ENCODE data around the gene ENG.
A peak's percentile ranks its signal among the peaks of the same experiment; 100 is the strongest.
"Not testable (repeated sequence)": the region's sequence is repeated elsewhere in the genome, so short reads cannot be mapped to it uniquely, and the experiment has no call there.

ENG gene

DNA sequence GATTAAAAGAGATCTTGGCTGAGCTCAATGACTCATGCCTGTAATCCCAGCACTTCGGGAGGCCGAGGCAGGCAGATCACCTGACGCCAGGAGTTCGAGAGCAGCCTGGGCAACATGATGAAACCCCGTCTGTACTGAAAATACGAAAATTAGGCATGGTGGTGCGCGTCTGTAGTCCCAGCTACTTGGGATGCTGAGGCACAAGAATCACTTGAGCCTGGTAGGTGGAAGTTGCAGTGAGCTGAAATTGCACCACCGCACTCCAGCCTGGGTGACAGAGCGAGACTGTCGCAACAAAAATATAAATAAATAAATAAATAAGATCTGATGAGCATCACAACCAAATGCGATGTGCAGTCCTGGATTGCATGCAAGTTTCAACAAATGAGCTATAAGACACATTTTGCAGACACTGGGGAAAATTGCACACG is 8.7 kb upstream of the ENG start:
- no peak for DNase-seq

DNA sequence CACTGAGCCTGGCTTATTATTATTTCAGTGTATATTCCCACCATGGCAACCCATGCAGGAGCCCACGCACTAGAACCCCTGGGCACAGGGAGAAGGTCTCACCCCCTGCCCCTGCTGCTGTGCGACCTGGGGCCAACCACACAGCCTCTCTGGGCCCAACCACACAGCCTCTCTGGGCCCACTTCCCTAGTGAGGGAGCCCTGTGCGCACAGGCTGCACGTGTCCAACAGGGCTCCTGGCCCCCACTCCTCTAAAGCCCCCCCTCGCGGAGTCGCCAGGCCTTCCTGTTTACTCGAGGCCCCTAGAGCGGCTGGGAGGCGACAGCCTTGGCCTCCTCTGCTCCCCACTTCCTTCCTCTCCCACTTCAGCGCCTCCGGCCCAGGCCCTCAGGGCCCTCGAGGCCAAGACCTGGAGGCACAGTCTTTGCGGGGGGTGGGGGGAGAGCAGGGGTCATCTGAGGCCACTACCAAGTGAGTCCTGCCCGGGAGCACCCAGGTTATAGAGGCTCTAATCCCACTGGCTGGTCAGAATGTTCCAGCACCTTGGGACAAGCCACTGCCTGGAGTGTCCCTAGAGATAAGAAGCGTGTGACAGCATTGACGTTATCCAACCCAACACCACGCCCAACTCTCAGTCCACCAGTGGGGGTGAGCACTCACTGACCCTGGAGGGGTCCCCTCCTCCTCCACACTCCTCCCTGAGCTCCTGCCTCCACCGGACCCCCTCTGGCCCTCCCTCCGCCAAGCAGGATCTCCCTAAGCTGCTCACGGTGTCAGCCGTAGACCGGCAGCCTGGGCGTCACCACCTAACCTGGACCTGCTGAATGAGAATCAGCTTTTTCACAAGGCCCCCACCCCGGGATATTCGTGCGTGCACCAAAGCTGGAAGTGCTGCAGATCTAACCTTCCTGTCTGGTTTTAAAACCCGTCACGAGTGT is 7.9 kb upstream of the ENG start:
- DNase-seq: peak; percentile 62

DNA sequence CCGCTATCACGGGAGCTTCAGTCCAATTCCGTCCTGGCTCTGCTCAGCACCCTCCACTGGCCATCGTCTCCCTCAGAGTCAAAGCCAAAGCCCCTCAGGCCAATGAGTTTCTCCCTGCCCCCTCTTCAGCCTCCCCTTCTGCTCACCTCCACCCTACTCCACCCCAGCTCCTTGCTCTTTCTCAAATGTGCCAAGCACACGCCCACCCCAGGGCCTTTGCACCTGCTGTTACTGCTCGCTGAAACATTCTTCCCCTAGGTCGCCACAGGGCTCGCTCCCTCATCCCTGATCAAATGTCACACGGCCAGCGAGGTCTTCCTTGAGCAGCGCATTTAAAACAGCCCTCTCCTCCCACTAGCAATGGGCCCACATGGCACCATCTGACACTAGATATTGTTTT is 6.3 kb upstream of the ENG start:
- no peak for DNase-seq

DNA sequence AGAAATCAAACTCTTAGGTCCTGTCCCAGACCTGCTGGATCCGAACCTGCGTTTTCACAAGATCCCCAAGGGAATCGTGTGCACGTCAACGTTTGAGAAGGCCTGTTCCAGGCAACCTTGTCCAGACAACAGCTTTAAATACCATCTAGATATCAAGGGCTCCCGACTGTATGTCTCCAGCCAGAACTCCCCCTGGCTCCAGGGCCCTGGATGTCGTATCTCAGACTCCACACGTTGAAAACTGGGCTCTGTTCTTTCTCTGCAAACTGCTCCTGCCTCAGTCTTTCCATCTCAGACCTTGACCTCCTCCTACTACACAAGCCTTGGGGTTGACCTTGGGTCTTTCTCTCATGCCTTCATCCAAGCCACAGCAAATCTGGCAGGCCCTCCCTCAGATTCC is 5.8 kb upstream of the ENG start:
- DNase-seq: no peak

DNA sequence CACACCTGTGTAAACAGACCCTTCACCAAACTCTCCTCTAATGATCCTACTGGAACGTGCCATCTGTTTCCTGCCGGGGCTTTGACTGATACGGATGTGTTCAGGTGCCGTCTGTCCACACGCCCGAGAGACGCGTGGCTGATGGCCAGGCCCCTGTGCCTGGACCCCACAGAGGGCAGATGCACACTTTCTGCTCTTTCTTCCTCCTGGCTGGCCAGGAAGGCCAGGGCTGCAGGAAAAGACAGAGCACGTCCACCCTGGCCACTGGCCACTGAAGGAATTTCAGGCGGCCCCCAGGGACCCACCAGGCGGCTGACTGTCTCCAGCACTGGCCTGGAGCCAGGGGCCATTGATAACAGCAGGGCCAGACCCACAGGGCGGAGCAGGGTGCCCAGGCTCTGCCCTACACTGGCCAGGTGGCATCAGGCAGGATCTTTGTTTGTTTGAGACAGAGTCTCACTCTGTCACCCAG is 3.6 kb upstream of the ENG start:
- DNase-seq: no peak

DNA sequence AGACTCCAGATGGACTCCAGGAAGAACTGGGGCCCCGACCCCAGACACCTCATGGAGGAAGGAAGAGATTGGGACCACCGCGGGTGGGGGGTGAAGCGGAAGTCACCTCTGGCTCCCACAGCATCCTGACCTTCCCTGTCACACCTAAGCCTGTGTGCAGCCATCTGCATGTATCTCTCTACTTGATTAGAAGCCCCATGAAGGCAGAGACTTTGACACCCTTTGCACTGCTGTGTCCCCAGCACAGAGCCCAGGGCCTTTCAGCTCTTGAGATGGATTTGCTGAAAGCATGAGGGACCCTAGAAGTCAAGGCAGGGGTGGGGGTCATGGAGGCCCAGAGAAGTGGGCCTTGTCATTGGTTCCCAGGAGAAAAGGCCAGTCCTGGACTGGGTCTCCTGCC is 2.8 kb upstream of the ENG start:
- no peak for DNase-seq

DNA sequence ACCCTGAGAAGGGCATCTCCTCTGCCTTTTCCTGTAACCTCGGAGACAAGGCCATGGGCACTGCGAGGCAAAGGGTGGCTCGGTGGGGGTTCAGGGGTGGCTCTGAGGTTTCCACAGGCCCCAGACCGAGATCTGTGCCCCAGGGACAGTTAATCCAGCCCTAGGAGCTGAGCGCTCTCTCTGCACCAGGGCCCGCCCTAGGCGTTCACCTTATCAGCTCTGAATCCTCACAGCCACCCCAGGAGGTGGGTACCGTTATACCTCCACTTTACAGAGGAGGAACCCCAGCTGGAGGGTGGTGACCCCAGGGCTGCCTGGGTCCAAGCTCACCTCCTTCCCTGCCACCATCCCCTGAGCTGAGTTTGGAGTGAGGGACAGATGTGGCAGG is 2.3 kb upstream of the ENG start:
- no peak for DNase-seq

DNA sequence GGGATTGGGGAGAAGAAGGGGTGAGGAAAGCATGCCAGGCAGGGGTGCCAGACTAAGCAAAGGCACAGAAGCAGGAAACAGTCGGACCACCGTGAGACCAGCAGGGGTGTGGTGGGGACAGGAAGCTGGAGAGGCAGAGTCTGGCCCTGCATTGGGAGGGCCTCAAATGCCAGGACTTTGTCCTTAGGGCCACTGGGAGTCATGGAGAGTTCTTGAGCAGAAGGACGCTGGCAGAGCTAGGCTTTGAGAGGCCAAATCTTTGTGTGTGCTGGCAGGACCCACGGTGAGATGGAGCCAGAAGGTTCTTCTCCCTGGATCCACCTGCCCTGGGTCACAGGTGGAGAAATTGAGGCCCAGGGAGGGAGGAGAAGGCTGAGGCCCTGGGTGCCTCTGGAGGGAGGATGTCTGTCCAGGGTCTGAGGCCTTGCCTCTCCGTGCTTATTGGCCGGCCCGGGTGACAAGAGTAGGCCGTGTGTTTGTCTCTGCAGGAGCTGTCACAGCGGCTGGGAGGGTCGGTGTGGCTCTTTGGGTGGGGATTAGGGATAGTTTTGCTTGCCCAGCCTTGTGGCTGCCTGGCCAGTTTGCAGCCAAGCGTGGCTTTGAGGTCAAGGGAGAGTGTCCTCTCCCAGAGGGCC is 1.8 kb upstream of the ENG start:
- DNase-seq: no peak

DNA sequence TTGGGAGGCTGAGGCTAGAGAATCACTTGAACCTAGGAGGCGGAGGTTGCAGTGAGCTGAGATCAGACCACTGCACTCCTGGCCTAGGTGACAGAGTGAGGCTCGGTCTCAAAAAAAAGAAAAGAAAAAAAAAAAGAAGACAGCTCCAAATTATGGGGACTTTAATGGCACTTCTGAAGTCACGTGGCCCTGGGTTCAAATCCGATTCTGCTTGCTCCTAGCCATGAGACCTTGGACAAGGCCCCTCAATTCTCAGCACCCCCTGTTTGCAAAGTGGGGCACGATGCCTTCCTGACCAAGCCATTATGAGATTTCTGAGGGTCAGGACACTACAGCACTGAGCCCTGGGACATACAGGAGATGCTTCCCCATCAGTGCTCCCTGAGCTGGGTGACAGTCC is 1.1 kb upstream of the ENG start:
- DNase-seq: no peak

DNA sequence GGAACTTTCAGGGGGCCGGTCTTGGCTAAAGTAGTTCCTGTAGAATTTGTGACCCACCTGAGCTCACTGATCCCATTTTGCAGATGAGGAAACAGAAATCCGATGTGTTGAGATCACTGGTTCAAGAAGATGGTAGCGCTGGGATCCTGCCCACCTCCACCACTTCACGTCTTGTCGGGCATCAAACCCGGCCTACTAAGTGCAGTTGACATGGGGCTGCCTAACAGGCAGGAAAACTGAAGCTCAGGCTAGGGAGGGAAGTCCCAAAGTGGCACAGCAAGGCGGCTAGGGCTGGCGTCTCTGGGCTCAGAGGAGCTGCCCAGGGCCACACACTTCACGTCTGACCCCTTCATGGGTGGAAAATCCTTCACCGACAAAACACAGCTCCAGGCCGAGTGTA is 502 bp upstream of the ENG start:
- DNase-seq: no peak

DNA sequence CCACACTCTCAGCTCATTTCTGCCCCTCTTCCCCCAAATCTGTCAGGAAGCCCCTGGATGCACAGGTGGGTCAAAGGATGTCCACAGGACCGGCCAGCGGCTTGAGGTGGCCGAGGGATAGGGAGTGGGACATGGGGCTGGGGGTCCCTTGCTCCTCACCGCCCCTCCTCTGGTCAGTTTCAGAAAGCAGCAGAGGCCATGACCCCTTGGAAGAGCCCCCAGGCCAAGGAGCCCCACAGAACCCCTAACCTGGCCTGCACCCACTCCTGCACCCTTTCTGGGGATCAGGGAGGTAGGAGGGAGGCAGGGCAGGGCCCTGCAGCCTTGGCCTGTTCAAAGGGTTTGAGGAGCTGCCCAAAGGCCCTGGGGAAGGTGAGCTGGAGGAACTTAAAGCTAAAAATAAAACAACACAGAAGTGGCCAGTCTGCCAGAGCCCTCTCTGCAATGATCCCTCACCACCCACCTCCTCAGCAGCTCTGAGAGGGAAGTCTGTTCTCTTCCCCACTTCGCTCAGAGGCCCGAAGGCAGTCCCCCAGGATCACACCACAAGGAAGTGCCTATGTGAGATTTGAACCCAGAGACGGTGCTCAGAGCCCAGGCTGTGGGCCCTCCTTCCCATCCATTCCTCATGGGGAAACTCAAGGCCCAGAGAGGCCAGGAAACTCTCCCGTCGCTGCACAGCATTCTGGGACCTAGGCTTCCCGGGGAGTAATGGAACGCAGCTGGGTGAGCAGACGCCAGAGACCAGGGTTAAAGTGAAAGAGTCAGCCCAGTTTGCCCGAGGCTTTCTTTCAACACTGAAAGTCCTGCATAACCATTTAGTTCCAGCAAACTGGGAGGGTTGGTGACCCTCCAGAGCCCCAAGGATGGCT is 910 bp downstream of the ENG start:
- DNase-seq: no peak

DNA sequence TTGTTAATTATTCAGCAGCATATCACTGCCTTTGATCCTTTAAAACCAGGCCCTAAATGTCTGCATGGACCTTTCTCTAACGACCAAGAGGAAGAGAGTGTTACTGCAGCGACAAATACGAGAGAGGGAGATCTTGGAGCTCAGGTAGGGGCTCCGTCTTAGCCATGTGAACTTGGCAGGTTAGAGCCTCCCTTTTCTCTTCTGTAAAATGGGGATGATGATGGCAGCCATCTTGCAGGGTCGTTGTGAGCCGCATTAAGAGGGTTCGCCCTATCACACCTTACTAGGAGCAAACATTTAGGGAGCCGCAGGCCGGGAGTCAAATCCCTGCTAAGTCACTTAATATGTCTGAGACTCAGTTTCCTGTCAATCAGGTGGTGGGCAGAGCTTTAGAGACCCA is 1.6 kb downstream of the ENG start:
- no peak for DNase-seq

DNA sequence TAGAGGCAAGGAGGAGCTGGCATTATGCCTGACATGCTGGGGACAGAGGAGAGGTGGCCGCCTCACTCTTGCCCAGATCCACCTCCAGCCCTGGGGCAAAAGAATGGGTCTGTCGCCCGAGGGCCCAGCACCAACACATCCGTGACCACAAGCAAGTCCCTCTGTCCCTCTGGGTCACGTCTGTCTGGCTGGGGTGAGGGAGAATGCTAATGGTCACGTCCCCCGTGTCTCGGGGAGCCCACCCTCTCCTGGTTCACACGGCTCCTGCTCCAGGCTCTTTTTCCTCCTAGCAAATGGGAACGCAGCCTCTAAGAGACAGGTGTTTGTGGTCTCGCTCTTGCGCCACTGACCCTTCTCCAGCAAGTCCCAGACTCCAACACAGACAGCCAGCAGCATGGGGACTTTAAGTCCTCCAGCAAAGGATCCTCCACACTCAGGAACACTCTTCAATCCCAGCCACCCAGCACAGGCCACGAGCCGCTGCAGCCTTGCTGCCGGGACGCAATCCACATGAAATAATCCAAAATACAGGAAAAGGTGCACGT is 4.1 kb downstream of the ENG start:
- no peak for DNase-seq

DNA sequence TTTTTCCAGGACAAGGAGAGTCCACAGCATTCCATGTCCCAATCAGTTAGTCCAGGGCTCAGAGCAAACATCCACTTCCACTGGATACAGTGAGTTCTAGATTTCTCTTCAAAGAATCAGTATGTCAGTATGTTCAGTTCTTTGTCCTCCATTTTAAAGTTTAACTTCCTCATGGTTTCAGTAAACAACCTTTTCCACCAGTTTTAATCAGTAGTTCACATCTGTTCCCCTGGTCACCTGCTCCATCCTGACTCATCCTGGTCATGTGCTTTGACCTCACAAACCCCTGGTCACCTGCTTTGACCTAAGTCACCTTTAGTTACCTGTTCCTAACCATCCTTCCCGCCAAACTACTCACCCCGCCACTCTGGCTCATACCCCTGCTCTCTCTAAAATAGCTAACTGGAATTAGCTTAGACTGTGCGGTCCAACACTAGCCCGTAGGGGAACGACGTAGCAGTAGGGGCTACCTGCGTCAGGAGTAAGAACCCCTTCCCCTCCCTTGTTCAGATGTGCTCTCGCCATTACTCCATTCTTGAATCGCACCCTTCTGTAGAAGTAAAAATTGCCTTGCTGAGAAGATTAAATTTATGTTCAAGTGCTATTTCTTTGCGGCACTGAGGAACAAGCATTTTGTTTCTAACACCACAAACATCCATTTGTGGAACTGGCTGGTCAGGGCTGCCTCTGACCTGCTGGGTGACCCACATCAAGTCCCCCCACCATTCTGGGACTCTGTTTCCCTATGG is 5.5 kb downstream of the ENG start:
- DNase-seq: no peak

DNA sequence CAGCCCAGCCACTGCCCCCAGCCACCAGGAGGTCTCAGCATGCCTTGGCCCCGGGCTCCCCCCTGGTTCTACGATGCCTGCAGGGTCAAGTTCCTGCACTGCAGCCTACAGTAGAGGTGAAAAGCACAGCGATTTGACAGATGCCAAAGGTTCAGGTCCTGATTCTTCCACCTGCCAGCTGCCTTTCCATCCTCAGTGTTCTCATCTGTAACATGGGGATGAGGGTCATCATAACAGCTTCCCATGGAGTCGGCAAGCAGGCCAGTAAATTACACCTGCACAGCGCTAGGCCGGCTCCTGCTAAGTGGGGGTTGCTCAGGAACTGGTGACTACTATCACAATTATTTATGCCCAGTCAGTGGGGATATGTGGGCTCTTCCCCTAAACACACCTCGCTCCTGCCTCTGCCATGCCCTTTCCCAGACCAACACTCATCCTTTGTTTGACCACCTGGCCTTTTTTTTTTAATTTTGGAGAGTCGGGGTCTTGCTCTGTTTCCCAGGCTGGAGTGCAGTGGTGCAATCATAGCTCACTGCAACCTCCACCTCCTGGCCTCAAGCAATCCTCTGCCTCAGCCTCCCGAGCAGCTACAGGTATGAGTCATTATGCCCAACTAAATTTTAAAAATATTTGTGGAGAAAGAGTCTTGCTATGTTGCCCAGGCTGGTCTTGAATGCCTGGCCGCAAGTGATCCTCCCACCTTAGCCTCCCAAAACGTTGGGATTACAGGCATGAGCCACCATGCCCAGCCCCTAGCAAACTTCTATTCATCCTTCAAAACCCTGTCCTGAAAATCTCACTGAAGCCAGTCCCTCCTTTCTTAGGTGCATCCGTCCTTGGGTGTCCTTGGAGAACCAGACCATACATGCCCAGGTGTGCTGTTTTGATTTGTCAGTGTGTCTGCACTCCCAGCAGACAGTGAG is 6.4 kb downstream of the ENG start:
- no peak for DNase-seq

DNA sequence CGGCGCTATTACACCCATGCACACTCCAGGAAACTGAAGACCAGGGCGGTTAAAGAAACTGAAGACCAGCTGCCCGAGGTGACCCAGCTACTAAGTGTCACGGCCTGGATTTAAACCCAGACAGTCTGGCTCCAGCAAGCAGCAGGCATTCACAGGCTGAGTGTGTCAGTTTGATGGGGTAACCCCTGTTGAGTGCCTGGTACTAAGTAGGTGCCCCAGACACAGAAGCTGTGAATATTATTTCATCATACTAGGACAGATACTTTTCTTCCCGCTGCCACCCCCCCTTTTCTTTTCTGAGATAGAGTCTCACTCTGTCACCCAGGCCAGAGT is 7.3 kb downstream of the ENG start:
- no peak for DNase-seq

DNA sequence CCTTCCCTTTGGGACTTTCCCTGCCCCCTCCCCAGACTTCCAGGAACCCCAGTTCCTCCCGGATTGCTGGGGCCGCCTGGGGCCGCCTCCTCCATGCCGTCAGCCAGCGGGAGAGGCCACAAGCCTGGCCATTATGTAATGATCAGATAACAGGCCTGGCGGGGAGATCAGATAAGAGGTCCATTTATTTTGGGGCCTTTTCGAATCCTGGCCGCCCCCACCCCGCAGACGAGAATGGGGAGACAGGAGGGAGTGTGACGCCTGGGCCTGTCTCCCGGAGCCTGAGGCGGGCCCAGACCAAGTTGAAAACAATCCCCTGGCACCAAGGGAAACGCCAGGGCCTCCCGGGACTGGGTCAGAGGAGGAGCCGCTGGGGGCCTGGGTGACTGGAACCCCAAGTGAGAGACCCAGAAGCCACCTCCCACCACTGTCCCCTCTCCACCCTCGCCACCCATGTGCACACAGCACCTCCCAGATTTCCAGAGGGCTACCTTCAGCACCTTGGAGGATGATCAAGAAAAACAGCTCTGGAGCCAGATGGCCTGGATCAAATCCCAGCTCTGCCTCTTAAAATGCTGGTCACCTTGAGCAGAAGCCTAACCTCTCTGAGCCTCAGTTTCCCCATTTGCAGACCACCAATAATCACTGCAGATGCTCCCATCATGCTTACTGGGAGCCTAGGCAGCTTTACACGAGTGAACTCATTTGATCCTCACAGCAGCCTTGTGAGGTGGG is 7.8 kb downstream of the ENG start:
- DNase-seq: no peak

DNA sequence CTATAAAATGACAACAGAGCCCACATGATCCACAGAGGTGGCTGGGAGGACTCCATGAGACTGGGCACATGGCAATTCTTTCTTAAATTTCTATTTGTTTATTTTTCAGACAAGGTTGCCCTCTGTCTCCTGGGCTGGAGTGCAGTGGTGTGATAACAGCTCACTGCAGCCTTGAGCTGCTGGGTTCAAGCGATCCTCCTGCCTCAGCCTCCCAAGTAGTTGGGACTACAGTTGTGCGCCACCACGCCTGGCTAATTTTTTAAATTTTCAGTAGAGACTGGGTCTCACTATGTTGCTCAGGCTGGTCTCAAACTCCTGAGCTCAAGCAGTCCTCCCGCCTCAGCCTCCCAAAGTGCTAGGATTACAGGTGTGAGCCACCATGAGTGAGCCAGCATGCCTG is 8.8 kb downstream of the ENG start:
- DNase-seq: not testable (repeated sequence)

DNA sequence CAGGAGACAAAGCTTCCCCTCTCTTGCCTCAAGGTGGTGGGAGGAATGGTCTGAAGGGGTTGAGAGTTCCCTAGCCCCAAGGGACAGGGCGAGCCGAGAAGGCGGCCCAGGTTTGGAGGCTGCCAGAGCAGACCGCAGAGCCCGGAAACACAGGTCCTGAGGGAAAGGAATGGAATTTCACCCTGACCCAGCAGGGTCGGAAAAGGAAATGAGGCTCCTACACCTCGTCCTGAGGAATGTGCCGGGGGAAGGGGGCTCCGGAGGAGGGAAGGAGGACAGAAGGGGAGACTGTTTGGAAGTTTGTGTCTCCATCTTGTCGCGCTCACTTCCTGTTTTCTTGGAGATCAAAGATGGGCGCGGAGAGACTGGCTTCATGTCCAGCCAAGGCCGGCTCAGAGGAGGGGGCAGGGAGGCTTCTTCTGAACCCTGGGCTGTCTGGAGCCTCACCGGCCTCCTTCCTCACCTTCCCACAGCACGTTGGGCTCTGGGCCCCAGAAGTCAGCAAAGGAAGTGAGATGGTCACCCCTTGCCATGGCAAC is 9.6 kb downstream of the ENG start:
- DNase-seq: no peak

DNA sequence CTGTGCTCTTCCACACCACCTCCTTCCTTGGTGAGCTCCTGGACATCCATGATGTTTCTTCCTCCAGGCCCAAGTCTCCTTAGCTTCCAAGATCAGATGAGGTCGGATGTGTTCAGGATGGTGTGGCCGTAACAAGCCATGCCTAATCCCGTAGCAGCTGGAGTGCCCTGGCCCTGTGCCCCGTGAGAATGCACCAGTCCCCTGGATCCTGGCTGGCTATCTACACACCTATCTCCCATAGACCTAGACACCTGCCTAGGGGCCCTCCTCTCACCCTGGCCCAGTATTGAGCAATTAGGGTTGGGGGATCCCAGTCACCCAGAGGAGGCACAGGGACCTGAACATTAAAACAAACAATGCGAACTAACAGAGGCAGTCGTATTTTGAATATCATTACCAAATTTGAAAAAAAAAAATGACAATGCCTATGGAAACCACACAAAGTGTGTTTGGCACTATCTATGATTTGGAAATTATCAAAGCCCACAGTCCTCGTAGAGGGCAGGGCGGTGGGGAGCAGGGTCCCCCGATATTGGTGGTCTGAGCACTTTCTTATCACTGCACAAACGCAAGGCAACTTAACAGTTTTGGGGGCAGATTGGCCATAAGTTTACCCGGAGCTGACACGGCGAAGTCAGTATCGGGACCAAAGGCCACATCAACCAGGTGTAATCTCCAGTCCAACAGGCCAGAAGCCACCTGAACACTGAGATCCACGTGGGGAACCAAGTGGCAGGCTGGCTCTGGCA is 13.2 kb downstream of the ENG start:
- DNase-seq: no peak

All from CD4-positive, alpha-beta T cell treated with Interleukin-12 subunit alpha and Interleukin-12 subunit beta, for 1 hour (primary cell).